H9 (cell line): ENCODE results near the gene KDM1B. TPM values are rescaled to one million over a fixed set of nuclear protein-coding genes. Genes with fewer than 3 reads are reported as not detected.

Source experiments
- DNase-seq: peaks from one replicate; pipeline ENCODE4 v3.0.0-alpha.2; 2017
- H2AFZ ChIP-seq: one replicate; pipeline ENCODE4 v1.6.1; 2013; ENCODE audit warnings: mild to moderate bottlenecking, low read length, control low read depth, moderate library complexity
- H2AK5ac ChIP-seq: 2 replicates; pipeline ENCODE4 v1.6.1; 2013; ENCODE audit warnings: low read length, control low read depth, mixed read lengths; ENCODE audit not compliant: insufficient read length
- H2BK120ac ChIP-seq: one replicate; pipeline ENCODE4 v1.6.1; 2013; ENCODE audit warnings: low read depth, mild to moderate bottlenecking, low read length, control low read depth, inconsistent platforms; ENCODE audit not compliant: poor library complexity, severe bottlenecking
- H2BK12ac ChIP-seq: 2 replicates; pipeline ENCODE4 v1.6.1; 2013; ENCODE audit warnings: low read length, control low read depth, mixed read lengths, low read depth; ENCODE audit not compliant: insufficient read length
- H2BK15ac ChIP-seq: 2 replicates; pipeline ENCODE4 v1.6.1; 2013; ENCODE audit warnings: low read depth, low read length, control low read depth
- H2BK20ac ChIP-seq: one replicate; pipeline ENCODE4 v1.6.1; 2013; ENCODE audit warnings: low read depth, mild to moderate bottlenecking, low read length, control low read depth, inconsistent platforms; ENCODE audit not compliant: poor library complexity, severe bottlenecking
- H2BK5ac ChIP-seq: 2 replicates; pipeline ENCODE4 v1.6.1; 2013; ENCODE audit warnings: low read length, control low read depth, mixed read lengths; ENCODE audit not compliant: insufficient read length
- H3K14ac ChIP-seq: 2 replicates; pipeline ENCODE4 v1.6.1; 2013; ENCODE audit warnings: low read length, control low read depth; ENCODE audit not compliant: insufficient read depth
- H3K18ac ChIP-seq: 2 replicates; pipeline ENCODE4 v1.6.1; 2013; ENCODE audit warnings: low read depth, mild to moderate bottlenecking, mixed read lengths, low read length, control low read depth; ENCODE audit not compliant: insufficient read length
- H3K23ac ChIP-seq: 2 replicates; pipeline ENCODE4 v1.6.1; 2013; ENCODE audit warnings: low read length, control low read depth, mixed read lengths, low read depth; ENCODE audit not compliant: insufficient read length
- H3K23me2 ChIP-seq: 2 replicates; pipeline ENCODE4 v1.6.1; 2013; ENCODE audit warnings: low read depth, mild to moderate bottlenecking, mixed read lengths, low read length, control low read depth; ENCODE audit not compliant: insufficient read length, poor library complexity, severe bottlenecking
- H3K27ac ChIP-seq: 2 replicates; pipeline ENCODE4 v1.5.1; 2013; ENCODE audit warnings: low read length, control low read depth, mixed read lengths, low read depth; ENCODE audit not compliant: insufficient read length
- H3K27me3 ChIP-seq: 2 replicates; pipeline ENCODE4 v1.6.1; 2013; ENCODE audit warnings: low read length, control low read depth, inconsistent platforms; ENCODE audit not compliant: insufficient read depth
- H3K4ac ChIP-seq: 2 replicates; pipeline ENCODE4 v1.6.1; 2013; ENCODE audit warnings: low read depth, mild to moderate bottlenecking, control low read depth, inconsistent platforms, low read length, moderate library complexity
- H3K4me1 ChIP-seq: 2 replicates; pipeline ENCODE4 v1.6.1; 2013; ENCODE audit warnings: low read length, control low read depth, inconsistent platforms; ENCODE audit not compliant: insufficient read depth
- H3K4me2 ChIP-seq: 2 replicates; pipeline ENCODE4 v1.6.1; 2013; ENCODE audit warnings: low read length, control low read depth, mixed read lengths; ENCODE audit not compliant: insufficient read length, insufficient read depth
- H3K56ac ChIP-seq: 2 replicates; pipeline ENCODE4 v1.6.1; 2013; ENCODE audit warnings: low read depth, mild to moderate bottlenecking, mixed read lengths, low read length, control low read depth; ENCODE audit not compliant: insufficient read length
- H3K79me1 ChIP-seq: 2 replicates; pipeline ENCODE4 v1.6.1; 2013; ENCODE audit warnings: low read depth, mild to moderate bottlenecking, moderate library complexity, low read length, control low read depth, inconsistent platforms; ENCODE audit not compliant: insufficient read depth, poor library complexity, severe bottlenecking
- H3K79me2 ChIP-seq: 2 replicates; pipeline ENCODE4 v1.6.1; 2013; ENCODE audit warnings: low read length, control low read depth, inconsistent platforms; ENCODE audit not compliant: insufficient read depth
- H3K9ac ChIP-seq: 2 replicates; pipeline ENCODE4 v1.6.1; 2013; ENCODE audit warnings: low read length, control low read depth, mixed read lengths; ENCODE audit not compliant: insufficient read length; ENCODE audit errors: extremely low read depth
- H3K9me3 ChIP-seq: one replicate; pipeline ENCODE4 v1.6.1; 2013; ENCODE audit warnings: low read depth, low read length, inconsistent platforms; ENCODE audit not compliant: control insufficient read depth
- H3T11ph ChIP-seq: one replicate; pipeline ENCODE4 v1.6.1; 2013; ENCODE audit warnings: mild to moderate bottlenecking, low read length, control low read depth, inconsistent platforms
- H4K20me1 ChIP-seq: one replicate; pipeline ENCODE4 v1.6.1; 2013; ENCODE audit not compliant: control insufficient read depth, insufficient read length, insufficient read depth
- H4K5ac ChIP-seq: 2 replicates; pipeline ENCODE4 v1.6.1; 2013; ENCODE audit warnings: low read depth, mild to moderate bottlenecking, mixed read lengths, low read length, control low read depth; ENCODE audit not compliant: insufficient read length
- H4K8ac ChIP-seq: replicated peaks from 2 replicates; pipeline ENCODE4 v1.6.1; 2013; ENCODE audit warnings: low read length, control low read depth, mixed read lengths, low read depth; ENCODE audit not compliant: insufficient read length
- H4K91ac ChIP-seq: 2 replicates; pipeline ENCODE4 v1.6.1; 2013; ENCODE audit warnings: low read depth, mild to moderate bottlenecking, moderate library complexity, mixed read lengths, low read length, control low read depth; ENCODE audit not compliant: insufficient read length
- H3K27ac Mint-ChIP-seq, 3 experiments: 2 replicates in 2 of 3; 3 replicates in 1 of 3; pipeline ENCODE4 v1.8.0; 2020 to 2021; ENCODE audit warnings: mixed read lengths in 3 of 3, mild to moderate bottlenecking in 1 of 3, moderate library complexity in 1 of 3
- H3K27me3 Mint-ChIP-seq: 2 replicates; pipeline ENCODE4 v1.8.0; 2021; ENCODE audit warnings: low read depth, mild to moderate bottlenecking, moderate library complexity, mixed read lengths
- H3K36me3 Mint-ChIP-seq, 3 experiments: 2 replicates in 2 of 3; 3 replicates in 1 of 3; pipeline ENCODE4 v1.8.0; 2020 to 2021; ENCODE audit warnings: low read depth in 3 of 3, mixed read lengths in 3 of 3; ENCODE audit not compliant: insufficient read depth in 1 of 3
- H3K4me1 Mint-ChIP-seq, 2 experiments: 2 replicates each; pipeline ENCODE4 v1.8.0; 2020; ENCODE audit warnings: mixed read lengths in 2 of 2
- H3K4me3 Mint-ChIP-seq, 2 experiments: 2 replicates in 1 of 2; 3 replicates in 1 of 2; pipeline ENCODE4 v1.8.0; 2020 to 2021; ENCODE audit warnings: mild to moderate bottlenecking in 2 of 2, mixed read lengths in 2 of 2, moderate library complexity in 1 of 2
- H3K9me3 Mint-ChIP-seq, 2 experiments: 2 replicates in 1 of 2; 3 replicates in 1 of 2; pipeline ENCODE4 v1.8.0; 2020; ENCODE audit warnings: mild to moderate bottlenecking in 2 of 2, mixed read lengths in 2 of 2, moderate library complexity in 1 of 2
- WGBS: extraction: QIAGEN DNeasy Blood & Tissue Kit; methylation state at CpG from one replicate; pipeline ENCODE4 v1.1.7; 2013; ENCODE audit warnings: missing lambda C conversion rate, low lambda C conversion rate, mixed read lengths; ENCODE audit not compliant: insufficient read length; ENCODE audit errors: extremely low coverage; 5-methylcytosine and 5-hydroxymethylcytosine counted together
- total RNA-seq: library from RNA; stranded (reverse); gene quantifications from 2 replicates; pipeline ENCODE4 v1.2.1, GENCODE V29; 2021
- TF ChIP-seq, protein P1 (sequence below): fragments of 200-600 bp; sonication (generic); conservative IDR thresholded peaks from 3 replicates; pipeline ENCODE4 v1.8.0; 2021; ENCODE audit warnings: antibody characterized with exemption, mild to moderate bottlenecking

Gene KDM1B
- total RNA-seq, 1 experiment from 2014 or later = 5.4 TPM

DNA sequence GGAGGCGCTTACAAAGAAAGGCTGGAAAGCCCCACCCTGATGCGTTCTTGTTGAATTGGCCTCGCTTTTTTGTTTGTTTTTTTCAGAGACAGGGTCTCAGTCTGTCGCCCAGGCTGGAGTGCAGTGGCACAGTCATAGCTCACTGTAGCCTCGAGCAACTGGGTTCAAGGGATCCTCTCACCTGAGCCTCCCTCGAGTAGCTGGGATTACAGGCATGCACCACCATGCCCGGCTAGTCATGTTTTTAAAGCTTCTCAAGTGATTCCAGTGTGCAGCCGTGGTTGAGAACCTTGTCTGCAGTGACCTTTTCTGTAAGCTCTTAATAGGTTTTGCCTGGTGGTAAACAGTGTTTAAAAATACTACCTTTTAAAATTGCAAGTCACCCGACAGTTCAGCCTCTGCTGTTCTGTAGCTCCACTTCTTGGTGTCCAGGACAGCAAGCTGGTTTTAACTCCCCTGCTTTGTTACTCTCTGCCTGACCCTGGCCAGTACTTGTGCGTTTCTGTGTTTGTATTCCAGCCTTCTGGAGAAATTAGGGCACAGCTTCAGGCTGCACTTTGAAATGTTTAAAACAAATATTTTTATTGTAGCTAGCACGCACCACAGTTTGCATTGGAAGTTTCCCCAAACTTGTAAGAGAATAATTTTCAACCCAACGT is 54.4 kb downstream of the KDM1B start:
- Histone ChIP-seq H2AFZ (no peak overlapping the region), H2BK120ac (no peak overlapping the region), H3K56ac (no peak overlapping the region), H3K23ac (no peak overlapping the region), H3K4me2 (no peak overlapping the region), H3K79me1 (no peaks in the 10 kb centered on the region), H4K91ac (no peak overlapping the region), H3T11ph (no peak overlapping the region), H3K79me2 (no peaks in the 10 kb centered on the region), H4K20me1 (no peaks in the 10 kb centered on the region), H3K23me2 (no peaks in the 10 kb centered on the region), H3K27ac (no peak overlapping the region), H2AK5ac (no peak overlapping the region), H3K14ac (no peak overlapping the region), H4K5ac (no peak overlapping the region), H2BK15ac (no peak overlapping the region), H2BK12ac (no peak overlapping the region), H3K18ac (no peak overlapping the region), H2BK5ac (no peak overlapping the region), H3K4me1 (peaks cover 2% of the 10 kb centered on the region; the same call in 1 of the 2 replicates), H4K8ac (no peak overlapping the region), H3K27me3 (no peaks in the 10 kb centered on the region), H3K9me3 (no peaks in the 10 kb centered on the region), H3K9ac (no peak overlapping the region), H2BK20ac (no peak overlapping the region), H3K4ac (no peak overlapping the region)
- Mint-ChIP-seq H3K27ac (peak overlapping the region in 1 of 3 experiments; percentile 86; a peak in 3 of 7 replicates), H3K27me3 (no peaks in the 10 kb centered on the region; the same call in 1 of the 2 replicates), H3K36me3 (peaks cover 0 to 9% (median 0%) of the 10 kb centered on the region in 3 experiments; a peak in 3 of 7 replicates), H3K9me3 (no peaks in the 10 kb centered on the region), H3K4me3 (no peak overlapping the region), H3K4me1 (peaks cover 0 to 4% of the 10 kb centered on the region in 2 experiments; a peak in 1 of 4 replicates)
- DNase-seq = no peak
- TF ChIP-seq, protein P1, sequence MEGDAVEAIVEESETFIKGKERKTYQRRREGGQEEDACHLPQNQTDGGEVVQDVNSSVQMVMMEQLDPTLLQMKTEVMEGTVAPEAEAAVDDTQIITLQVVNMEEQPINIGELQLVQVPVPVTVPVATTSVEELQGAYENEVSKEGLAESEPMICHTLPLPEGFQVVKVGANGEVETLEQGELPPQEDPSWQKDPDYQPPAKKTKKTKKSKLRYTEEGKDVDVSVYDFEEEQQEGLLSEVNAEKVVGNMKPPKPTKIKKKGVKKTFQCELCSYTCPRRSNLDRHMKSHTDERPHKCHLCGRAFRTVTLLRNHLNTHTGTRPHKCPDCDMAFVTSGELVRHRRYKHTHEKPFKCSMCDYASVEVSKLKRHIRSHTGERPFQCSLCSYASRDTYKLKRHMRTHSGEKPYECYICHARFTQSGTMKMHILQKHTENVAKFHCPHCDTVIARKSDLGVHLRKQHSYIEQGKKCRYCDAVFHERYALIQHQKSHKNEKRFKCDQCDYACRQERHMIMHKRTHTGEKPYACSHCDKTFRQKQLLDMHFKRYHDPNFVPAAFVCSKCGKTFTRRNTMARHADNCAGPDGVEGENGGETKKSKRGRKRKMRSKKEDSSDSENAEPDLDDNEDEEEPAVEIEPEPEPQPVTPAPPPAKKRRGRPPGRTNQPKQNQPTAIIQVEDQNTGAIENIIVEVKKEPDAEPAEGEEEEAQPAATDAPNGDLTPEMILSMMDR = no peak
- WGBS = no CpG with 5 or more reads among the region's 12 CpGs
